HCT116 (cell line): ENCODE results near the gene FGFBP2. TPM values are rescaled to one million over a fixed set of nuclear protein-coding genes. Genes with fewer than 3 reads are reported as not detected.

Experiments
- ATAC-seq: fragments of 200-7000 bp; cut with Tn5 transposase; 2 replicates; pipeline ENCODE4 v1.9.1; 2020; ENCODE audit warnings: mild to moderate bottlenecking, moderate library complexity
- BruUV-seq: library from RNA; stranded (reverse); fragments of 400-500 nt; replicated peaks from 2 replicates; lab custom pipeline; 2021; lab: Mats Ljungman, UMichigan
- CTCF ChIA-PET: fragments of 300-600 bp; sonication (Branson Sonifier 250); formaldehyde crosslinking; loops from one replicate; lab custom pipeline; 2021; ENCODE audit warnings: antibody characterized with exemption; lab: Charles Lee
- POLR2A ChIA-PET: fragments of 300-600, 350-600 bp; sonication (Branson Sonifier 250); formaldehyde crosslinking; loops from one replicate; lab custom pipeline; 2021; ENCODE audit warnings: antibody characterized with exemption; lab: Charles Lee
- RAD21 ChIA-PET, 2 experiments: fragments of 300-600 bp; sonication (Branson Sonifier 250); formaldehyde crosslinking; loops; one replicate each; lab custom pipeline; 2023; ENCODE audit warnings: low total read pairs in 2 of 2; ENCODE audit not compliant: uncharacterized antibody in 2 of 2, unreplicated experiment in 2 of 2, low non-redundant PET in 1 of 2; lab: Charles Lee
- DNase-seq: peaks from one replicate; pipeline ENCODE4 v3.0.0-alpha.2; 2010; ENCODE audit warnings: low read depth, low spot score
- H2AFZ ChIP-seq: fragments of 200-600 bp; shearing (Covaris generic), sonication (generic); 2 replicates; pipeline ENCODE4 v1.6.1; 2017; ENCODE audit warnings: low read depth, mixed run types, mixed read lengths, antibody characterized with exemption, low read length; ENCODE audit not compliant: poor library complexity, severe bottlenecking
- H3K27ac ChIP-seq: 2 replicates; pipeline ENCODE4 v1.5.1; 2012; ENCODE audit warnings: low read depth, low read length
- H3K27me3 ChIP-seq: fragments of 200-600 bp; sonication (generic); 2 replicates; pipeline ENCODE4 v1.6.1; 2016; ENCODE audit warnings: mixed run types, low read length, mixed read lengths; ENCODE audit not compliant: insufficient read depth
- H3K36me3 ChIP-seq, 2 experiments: fragments of 200-500 bp in 1 of 2; fragments of 200-600 bp in 1 of 2; sonication (Bioruptor generic) in 1 of 2; sonication (generic) in 1 of 2; 2 replicates each; pipeline versions ENCODE4 v1.5.1 to v1.6.1; 2014 to 2016; ENCODE audit warnings: low read length in 2 of 2, inconsistent platforms in 1 of 2, mixed read lengths in 1 of 2, mixed run types in 1 of 2; ENCODE audit not compliant: insufficient read depth in 2 of 2, control insufficient read depth in 1 of 2
- H3K4me1 ChIP-seq, 2 experiments: fragments of 200-600 bp in 1 of 2; sonication (generic) in 1 of 2; 2 replicates each; pipeline versions ENCODE4 v1.5.1 to v1.6.1; 2012 to 2017; ENCODE audit warnings: low read length in 2 of 2, inconsistent platforms in 1 of 2, mild to moderate bottlenecking in 1 of 2, mixed read lengths in 1 of 2, mixed run types in 1 of 2, moderate library complexity in 1 of 2; ENCODE audit not compliant: insufficient read depth in 2 of 2, control insufficient read depth in 1 of 2
- H3K4me2 ChIP-seq: fragments of 200-600 bp; sonication (generic); 2 replicates; pipeline ENCODE4 v1.6.1; 2017; ENCODE audit warnings: mixed run types, low read length, mixed read lengths
- H3K4me3 ChIP-seq, 2 experiments: fragments of 200-600 bp in 1 of 2; sonication (generic) in 1 of 2; replicated peaks in 1 of 2; 2 replicates each; pipeline ENCODE4 v1.5.1; 2011 to 2016; ENCODE audit warnings: low read length in 2 of 2, control low read depth in 1 of 2, low read depth in 1 of 2, mild to moderate bottlenecking in 1 of 2, mixed read lengths in 1 of 2, mixed run types in 1 of 2
- H3K79me2 ChIP-seq: fragments of 200-600 bp; sonication (generic); 2 replicates; pipeline ENCODE4 v1.6.1; 2017; ENCODE audit warnings: mild to moderate bottlenecking, mixed run types, low read length, moderate library complexity, mixed read lengths; ENCODE audit not compliant: insufficient read depth
- H3K9ac ChIP-seq: fragments of 200-600 bp; sonication (generic); 2 replicates; pipeline ENCODE4 v1.6.1; 2016; ENCODE audit warnings: low read length, mixed read lengths
- H3K9me2 ChIP-seq: fragments of 200-600 bp; sonication (generic), shearing (Covaris generic); 2 replicates; pipeline ENCODE4 v1.6.1; 2017; ENCODE audit warnings: mixed run types, mild to moderate bottlenecking, moderate library complexity; ENCODE audit not compliant: insufficient read depth
- H3K9me3 ChIP-seq, 2 experiments: fragments of 200-500 bp in 1 of 2; fragments of 200-600 bp in 1 of 2; sonication (Bioruptor generic) in 1 of 2; sonication (generic) in 1 of 2; 2 replicates each; pipeline ENCODE4 v1.6.1; 2014 to 2017; ENCODE audit warnings: low read length in 2 of 2, mixed read lengths in 2 of 2, inconsistent platforms in 1 of 2, low read depth in 1 of 2, mild to moderate bottlenecking in 1 of 2, mixed run types in 1 of 2, moderate library complexity in 1 of 2; ENCODE audit not compliant: control insufficient read depth in 1 of 2, insufficient read depth in 1 of 2
- H4K20me1 ChIP-seq: fragments of 200-600 bp; sonication (generic), shearing (Covaris generic); 2 replicates; pipeline ENCODE4 v1.6.1; 2017; ENCODE audit warnings: mixed run types, mild to moderate bottlenecking, moderate library complexity; ENCODE audit not compliant: insufficient read depth
- CBX3 ChIP-seq: IDR thresholded peaks from 2 replicates; pipeline ENCODE4 v1.6.1; 2012; ENCODE audit warnings: low read depth
- CEBPB ChIP-seq: IDR thresholded peaks from 2 replicates; pipeline ENCODE4 v1.6.1; 2012; ENCODE audit warnings: low read depth
- ELF1 ChIP-seq: IDR thresholded peaks from 2 replicates; pipeline ENCODE4 v1.6.1; 2012; ENCODE audit warnings: low read depth, borderline replicate concordance
- EZH2 ChIP-seq: fragments of 200-600 bp; sonication (generic); IDR thresholded peaks from 2 replicates; pipeline ENCODE4 v1.6.1; 2017; ENCODE audit warnings: antibody characterized with exemption, mixed run types
- EZH2phosphoT487 ChIP-seq: fragments of 200-600 bp; IDR thresholded peaks from 2 replicates; pipeline ENCODE4 v1.6.1; 2018; ENCODE audit warnings: antibody characterized with exemption, borderline replicate concordance
- FOSL1 ChIP-seq: IDR thresholded peaks from 2 replicates; pipeline ENCODE4 v1.6.1; 2012; ENCODE audit warnings: low read depth
- POLR2A ChIP-seq: IDR thresholded peaks from 2 replicates; pipeline ENCODE4 v1.7.0; 2011; ENCODE audit warnings: borderline replicate concordance; ENCODE audit not compliant: insufficient read depth, insufficient read length; ENCODE audit errors: extremely low read depth
- POLR2AphosphoS5 ChIP-seq: IDR thresholded peaks from 2 replicates; pipeline ENCODE4 v1.6.1; 2011; ENCODE audit warnings: mild to moderate bottlenecking, low read depth, low read length, moderate library complexity
- RAD21 ChIP-seq: IDR thresholded peaks from 2 replicates; pipeline ENCODE4 v1.6.1; 2012; ENCODE audit warnings: low read depth, mild to moderate bottlenecking
- SIN3A ChIP-seq: IDR thresholded peaks from 2 replicates; pipeline ENCODE4 v1.6.1; 2012; ENCODE audit warnings: low read depth
- SP1 ChIP-seq: IDR thresholded peaks from 2 replicates; pipeline ENCODE4 v1.6.1; 2012; ENCODE audit warnings: low read depth
- SRF ChIP-seq: IDR thresholded peaks from 2 replicates; pipeline ENCODE4 v1.6.1; 2012; ENCODE audit warnings: low read depth
- YY1 ChIP-seq: IDR thresholded peaks from 2 replicates; pipeline ENCODE4 v1.6.1; 2011; ENCODE audit warnings: low read length, low read depth, moderate library complexity, mild to moderate bottlenecking; ENCODE audit not compliant: insufficient replicate concordance; ENCODE audit errors: extremely low read depth
- ZFX ChIP-seq: fragments of 450-650 bp; IDR thresholded peaks from 2 replicates; pipeline ENCODE4 v1.6.1; 2017
- ZNF274 ChIP-seq: fragments of 200-500 bp; sonication (Bioruptor generic); IDR thresholded peaks from 2 replicates; pipeline ENCODE4 v1.6.1; 2014; ENCODE audit warnings: mild to moderate bottlenecking, low read depth, low read length, inconsistent platforms
- intact Hi-C: fragments of 100-400 bp; cut with micrococcal nuclease; formaldehyde crosslinking; loops from 2 replicates; pipeline ENCODE4 v1.10.0; 2022
- total RNA-seq: library from RNA; stranded (reverse); gene quantifications from one replicate; pipeline ENCODE4 v1.2.1, GENCODE V29; 2021; ENCODE audit not compliant: unreplicated experiment
- TF ChIP-seq, protein P1 (sequence below): IDR thresholded peaks from 2 replicates; pipeline ENCODE4 v1.6.1; 2012; ENCODE audit warnings: low read depth
- TF ChIP-seq, protein P2 (sequence below), 3 experiments: fragments of 200-600 bp in 1 of 3; sonication (generic) in 1 of 3; IDR thresholded peaks in 2 of 3; conservative IDR thresholded peaks in 1 of 3; 2 replicates each; pipeline ENCODE4 v1.5.1; 2012 to 2017; ENCODE audit warnings: low read depth in 2 of 3, low read length in 2 of 3, antibody characterized with exemption in 1 of 3, borderline replicate concordance in 1 of 3, control low read depth in 1 of 3, mild to moderate bottlenecking in 1 of 3, mixed read lengths in 1 of 3, mixed run types in 1 of 3, moderate library complexity in 1 of 3; ENCODE audit not compliant: insufficient read depth in 1 of 3
- TF ChIP-seq, protein P3 (sequence below): IDR thresholded peaks from 2 replicates; pipeline ENCODE4 v1.6.1; 2012
- TF ChIP-seq, protein P4 (sequence below): IDR thresholded peaks from 2 replicates; pipeline ENCODE4 v1.6.1; 2011; ENCODE audit warnings: mild to moderate bottlenecking, low read length, moderate library complexity; ENCODE audit not compliant: insufficient replicate concordance; ENCODE audit errors: extremely low read depth
- TF ChIP-seq, protein P5 (sequence below): IDR thresholded peaks from 2 replicates; pipeline ENCODE4 v1.6.1; 2012

Gene FGFBP2
- total RNA-seq, 1 experiment from 2014 or later, result not detected

DNA sequence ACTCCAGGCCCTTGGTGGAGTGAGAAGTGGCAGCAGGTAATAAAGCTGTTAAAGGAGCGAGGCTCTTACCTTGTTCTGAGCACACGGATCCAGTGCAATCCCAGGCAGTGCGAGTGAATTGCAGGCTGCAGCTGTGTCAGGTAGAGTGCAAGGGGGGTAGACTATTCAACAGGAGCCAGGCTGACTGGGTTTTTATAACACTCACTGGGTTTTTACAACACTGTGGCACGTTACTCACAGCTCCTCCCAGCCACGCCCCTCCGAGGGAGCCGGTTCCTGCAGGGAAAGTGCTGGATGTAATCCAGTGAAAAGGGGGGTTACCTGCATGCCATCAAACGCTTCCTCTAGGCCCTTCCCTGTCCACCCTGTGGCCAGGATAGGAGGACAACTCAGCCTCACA is 24.8 kb downstream of the FGFBP2 start:
- H3K36me3 ChIP-seq, result no peaks in the 10 kb centered on the region
- H4K20me1 ChIP-seq, result no peaks in the 10 kb centered on the region
- H3K9ac ChIP-seq, result peak overlapping the region; percentile 41
- no TSS peak for BruUV-seq
- RAD21 ChIA-PET, result interaction anchor here in 1 of 2 experiments (2.1 kb wide), 1 partner anchor 56 kb away, joined by 5 read pairs; no protein-coding TSS in a partner anchor
- intact Hi-C loops, result loop anchor here (5.0 kb wide), 1 partner anchor 46 kb away; no protein-coding TSS in a partner anchor
- H3K4me1 ChIP-seq, result peaks cover 11 to 28% of the 10 kb centered on the region in 2 experiments
- no peaks in the 10 kb centered on the region for H3K27me3 ChIP-seq
- no peaks in the 10 kb centered on the region for H3K9me2 ChIP-seq
- DNase-seq (peak; percentile 34), ATAC-seq (peak; percentile 88)
- POLR2A ChIA-PET, result interaction anchor here (0.9 to 1.3 kb wide), 3 partner anchors 16 to 132 kb away, joined by 3 to 4 read pairs (median 4); no protein-coding TSS in a partner anchor
- H3K79me2 ChIP-seq, result no peaks in the 10 kb centered on the region
- H3K9me3 ChIP-seq, result no peaks in the 10 kb centered on the region
- H3K27ac ChIP-seq, result 0 out of 2 replicates have a peak overlapping the region, but pooled peaks have one; percentile 15
- CTCF ChIA-PET, result interaction anchor here (1.0 to 1.7 kb wide), 3 partner anchors 18 to 133 kb away, joined by 7 to 8 read pairs (median 7); no protein-coding TSS in a partner anchor
- TF ChIP-seq, protein P1, sequence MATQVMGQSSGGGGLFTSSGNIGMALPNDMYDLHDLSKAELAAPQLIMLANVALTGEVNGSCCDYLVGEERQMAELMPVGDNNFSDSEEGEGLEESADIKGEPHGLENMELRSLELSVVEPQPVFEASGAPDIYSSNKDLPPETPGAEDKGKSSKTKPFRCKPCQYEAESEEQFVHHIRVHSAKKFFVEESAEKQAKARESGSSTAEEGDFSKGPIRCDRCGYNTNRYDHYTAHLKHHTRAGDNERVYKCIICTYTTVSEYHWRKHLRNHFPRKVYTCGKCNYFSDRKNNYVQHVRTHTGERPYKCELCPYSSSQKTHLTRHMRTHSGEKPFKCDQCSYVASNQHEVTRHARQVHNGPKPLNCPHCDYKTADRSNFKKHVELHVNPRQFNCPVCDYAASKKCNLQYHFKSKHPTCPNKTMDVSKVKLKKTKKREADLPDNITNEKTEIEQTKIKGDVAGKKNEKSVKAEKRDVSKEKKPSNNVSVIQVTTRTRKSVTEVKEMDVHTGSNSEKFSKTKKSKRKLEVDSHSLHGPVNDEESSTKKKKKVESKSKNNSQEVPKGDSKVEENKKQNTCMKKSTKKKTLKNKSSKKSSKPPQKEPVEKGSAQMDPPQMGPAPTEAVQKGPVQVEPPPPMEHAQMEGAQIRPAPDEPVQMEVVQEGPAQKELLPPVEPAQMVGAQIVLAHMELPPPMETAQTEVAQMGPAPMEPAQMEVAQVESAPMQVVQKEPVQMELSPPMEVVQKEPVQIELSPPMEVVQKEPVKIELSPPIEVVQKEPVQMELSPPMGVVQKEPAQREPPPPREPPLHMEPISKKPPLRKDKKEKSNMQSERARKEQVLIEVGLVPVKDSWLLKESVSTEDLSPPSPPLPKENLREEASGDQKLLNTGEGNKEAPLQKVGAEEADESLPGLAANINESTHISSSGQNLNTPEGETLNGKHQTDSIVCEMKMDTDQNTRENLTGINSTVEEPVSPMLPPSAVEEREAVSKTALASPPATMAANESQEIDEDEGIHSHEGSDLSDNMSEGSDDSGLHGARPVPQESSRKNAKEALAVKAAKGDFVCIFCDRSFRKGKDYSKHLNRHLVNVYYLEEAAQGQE, result no peak
- TF ChIP-seq POLR2AphosphoS5 (peak; percentile 44; the same call in 1 of the 2 replicates), FOSL1 (no peak), ZFX (no peak), SIN3A (no peak), EZH2phosphoT487 (no peak), EZH2 (no peak), SP1 (peak; percentile 38; the same call in 1 of the 2 replicates), CEBPB (no peak), SRF (no peak), RAD21 (no peak), POLR2A (no peak), ZNF274 (no peak), ELF1 (no peak), CBX3 (0 out of 2 replicates have a peak, but pooled peaks have one; percentile 19), YY1 (no peak)
- TF ChIP-seq, protein P2, sequence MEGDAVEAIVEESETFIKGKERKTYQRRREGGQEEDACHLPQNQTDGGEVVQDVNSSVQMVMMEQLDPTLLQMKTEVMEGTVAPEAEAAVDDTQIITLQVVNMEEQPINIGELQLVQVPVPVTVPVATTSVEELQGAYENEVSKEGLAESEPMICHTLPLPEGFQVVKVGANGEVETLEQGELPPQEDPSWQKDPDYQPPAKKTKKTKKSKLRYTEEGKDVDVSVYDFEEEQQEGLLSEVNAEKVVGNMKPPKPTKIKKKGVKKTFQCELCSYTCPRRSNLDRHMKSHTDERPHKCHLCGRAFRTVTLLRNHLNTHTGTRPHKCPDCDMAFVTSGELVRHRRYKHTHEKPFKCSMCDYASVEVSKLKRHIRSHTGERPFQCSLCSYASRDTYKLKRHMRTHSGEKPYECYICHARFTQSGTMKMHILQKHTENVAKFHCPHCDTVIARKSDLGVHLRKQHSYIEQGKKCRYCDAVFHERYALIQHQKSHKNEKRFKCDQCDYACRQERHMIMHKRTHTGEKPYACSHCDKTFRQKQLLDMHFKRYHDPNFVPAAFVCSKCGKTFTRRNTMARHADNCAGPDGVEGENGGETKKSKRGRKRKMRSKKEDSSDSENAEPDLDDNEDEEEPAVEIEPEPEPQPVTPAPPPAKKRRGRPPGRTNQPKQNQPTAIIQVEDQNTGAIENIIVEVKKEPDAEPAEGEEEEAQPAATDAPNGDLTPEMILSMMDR (IDR thresholded peaks at IDR 0.05 in 2 of 3, conservative IDR thresholded peaks at IDR 0.05 in 1 of 3; ENCODE audit: borderline replicate concordance in 1 of 3, insufficient read depth in 1 of 3, low read depth in 2 of 3, low read length in 2 of 3), result no peak
- TF ChIP-seq, protein P3, sequence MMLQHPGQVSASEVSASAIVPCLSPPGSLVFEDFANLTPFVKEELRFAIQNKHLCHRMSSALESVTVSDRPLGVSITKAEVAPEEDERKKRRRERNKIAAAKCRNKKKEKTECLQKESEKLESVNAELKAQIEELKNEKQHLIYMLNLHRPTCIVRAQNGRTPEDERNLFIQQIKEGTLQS, result no peak
- TF ChIP-seq, protein P4, sequence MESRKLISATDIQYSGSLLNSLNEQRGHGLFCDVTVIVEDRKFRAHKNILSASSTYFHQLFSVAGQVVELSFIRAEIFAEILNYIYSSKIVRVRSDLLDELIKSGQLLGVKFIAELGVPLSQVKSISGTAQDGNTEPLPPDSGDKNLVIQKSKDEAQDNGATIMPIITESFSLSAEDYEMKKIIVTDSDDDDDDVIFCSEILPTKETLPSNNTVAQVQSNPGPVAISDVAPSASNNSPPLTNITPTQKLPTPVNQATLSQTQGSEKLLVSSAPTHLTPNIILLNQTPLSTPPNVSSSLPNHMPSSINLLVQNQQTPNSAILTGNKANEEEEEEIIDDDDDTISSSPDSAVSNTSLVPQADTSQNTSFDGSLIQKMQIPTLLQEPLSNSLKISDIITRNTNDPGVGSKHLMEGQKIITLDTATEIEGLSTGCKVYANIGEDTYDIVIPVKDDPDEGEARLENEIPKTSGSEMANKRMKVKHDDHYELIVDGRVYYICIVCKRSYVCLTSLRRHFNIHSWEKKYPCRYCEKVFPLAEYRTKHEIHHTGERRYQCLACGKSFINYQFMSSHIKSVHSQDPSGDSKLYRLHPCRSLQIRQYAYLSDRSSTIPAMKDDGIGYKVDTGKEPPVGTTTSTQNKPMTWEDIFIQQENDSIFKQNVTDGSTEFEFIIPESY, result no peak
- TF ChIP-seq, protein P5, sequence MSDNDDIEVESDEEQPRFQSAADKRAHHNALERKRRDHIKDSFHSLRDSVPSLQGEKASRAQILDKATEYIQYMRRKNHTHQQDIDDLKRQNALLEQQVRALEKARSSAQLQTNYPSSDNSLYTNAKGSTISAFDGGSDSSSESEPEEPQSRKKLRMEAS, result peak; percentile 45; the same call in 1 of the 2 replicates
- peak overlapping the region; percentile 78 for H3K4me2 ChIP-seq
- peak overlapping the region; percentile 55 for H2AFZ ChIP-seq
- peak overlapping the region; percentile 18 to 45 for H3K4me3 ChIP-seq
